GM19193 (cell line): ENCODE measurements around the gene RAB8A.

Experiments used
- POLR2A ChIP-seq: IDR thresholded peaks from 4 replicates; pipeline ENCODE4 v1.6.1; 2011; ENCODE audit not compliant: insufficient read depth, insufficient read length; ENCODE audit errors: extremely low read depth

The RAB8A gene

DNA sequence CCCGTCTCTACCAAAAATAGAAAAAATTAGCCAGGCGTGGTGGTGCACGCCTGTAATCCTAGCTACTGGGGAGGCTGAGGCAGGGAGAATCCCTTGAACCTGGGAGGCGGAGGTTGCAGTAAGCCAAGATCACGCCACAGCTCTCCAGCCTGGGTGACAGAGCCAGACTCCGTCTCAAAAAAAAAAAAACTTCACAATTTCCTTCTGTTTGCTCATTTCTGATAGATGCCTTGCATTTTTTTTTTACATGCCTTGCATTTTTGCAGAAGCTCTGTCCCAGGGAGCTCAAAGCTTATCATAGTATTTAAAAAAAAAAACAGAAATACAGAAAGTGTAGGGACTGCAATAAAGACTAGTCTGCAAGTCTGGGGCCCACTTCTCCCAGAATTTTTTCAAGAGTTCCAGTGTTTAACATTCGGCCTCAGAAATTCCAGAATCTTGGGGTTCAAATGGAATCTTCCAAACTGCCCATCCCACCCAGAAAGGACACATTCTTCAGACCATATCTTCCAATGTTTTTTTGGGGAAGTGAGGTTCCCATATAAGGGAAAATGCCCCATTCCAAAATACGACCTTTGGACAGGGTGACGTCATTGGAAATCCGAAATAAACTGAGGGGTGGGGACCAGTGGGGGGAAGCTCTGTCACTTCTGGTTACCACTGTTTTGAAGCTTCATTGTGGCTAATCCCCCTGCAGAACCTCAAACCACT lies 17.2 kb upstream of the RAB8A start:
- no peak for TF ChIP-seq POLR2A

DNA sequence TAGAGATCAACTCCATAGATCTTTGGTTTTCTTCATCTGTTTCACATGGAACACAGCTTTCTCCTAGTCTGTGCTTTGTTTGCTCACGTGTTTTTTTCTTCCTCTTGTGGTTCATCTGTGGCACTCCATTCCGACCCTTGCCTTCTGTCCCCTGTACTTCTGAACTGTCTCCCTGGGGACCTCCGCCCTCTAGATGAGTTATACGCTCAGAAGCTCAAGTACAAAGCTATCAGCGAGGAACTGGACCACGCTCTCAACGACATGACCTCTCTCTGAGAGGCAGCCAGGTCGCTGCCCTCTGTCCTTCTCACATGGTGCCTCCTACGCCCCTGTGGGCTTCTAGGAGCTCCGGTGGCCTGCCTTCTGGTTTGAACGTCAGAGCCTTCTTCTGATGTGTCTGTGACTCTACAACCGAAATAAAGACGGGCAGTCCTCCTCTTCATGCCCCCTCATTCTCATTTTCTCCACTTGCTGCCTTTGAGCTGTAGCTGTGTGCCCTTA lies 16.6 kb upstream of the RAB8A start:
- TF ChIP-seq POLR2A: peak; percentile 27

DNA sequence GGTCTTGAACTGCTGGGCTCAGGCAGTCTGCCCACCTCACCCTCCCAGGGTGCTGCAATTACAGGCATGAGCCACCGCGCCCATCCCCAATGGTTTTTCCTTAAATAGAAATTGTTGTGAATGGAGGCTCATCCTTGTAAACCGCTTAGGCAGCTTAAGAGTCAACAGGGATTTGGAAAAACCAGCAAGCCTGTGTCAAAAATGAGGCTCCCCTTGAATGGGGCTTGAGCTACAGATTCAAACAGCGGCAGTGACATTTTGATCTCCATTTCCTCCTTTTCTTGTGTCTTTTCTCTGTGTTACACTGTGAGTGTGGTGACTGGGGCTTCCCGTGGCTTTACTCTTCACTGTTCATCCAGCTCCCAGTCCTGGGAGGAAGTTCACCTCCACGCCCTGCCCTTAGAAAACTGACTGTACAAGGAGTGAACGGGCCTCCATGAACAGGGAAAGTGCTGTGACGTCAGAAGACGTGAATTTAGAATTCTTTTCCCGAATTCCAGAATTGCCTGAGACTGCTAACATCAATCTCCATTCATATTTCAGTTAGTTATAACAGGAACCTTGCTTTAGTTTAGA lies 15.3 kb upstream of the RAB8A start:
- TF ChIP-seq POLR2A: no peak

DNA sequence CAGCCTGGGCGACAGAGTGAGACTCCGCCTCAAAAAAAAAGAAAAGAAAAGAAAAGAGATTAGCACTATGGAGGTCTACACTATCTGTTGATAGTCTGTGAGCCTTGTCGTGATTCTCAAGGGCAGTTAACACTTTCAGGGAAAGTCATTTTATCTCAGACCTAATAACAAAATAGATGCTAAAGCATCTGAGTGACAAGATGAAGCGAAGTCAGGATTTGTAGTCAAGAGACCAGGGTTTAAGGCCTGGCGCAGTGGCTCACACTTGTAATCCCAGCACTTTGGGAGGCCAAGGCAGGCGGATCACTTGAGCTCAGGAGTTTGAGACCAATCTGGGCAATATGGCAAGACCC lies 13.3 kb upstream of the RAB8A start:
- no peak for TF ChIP-seq POLR2A

DNA sequence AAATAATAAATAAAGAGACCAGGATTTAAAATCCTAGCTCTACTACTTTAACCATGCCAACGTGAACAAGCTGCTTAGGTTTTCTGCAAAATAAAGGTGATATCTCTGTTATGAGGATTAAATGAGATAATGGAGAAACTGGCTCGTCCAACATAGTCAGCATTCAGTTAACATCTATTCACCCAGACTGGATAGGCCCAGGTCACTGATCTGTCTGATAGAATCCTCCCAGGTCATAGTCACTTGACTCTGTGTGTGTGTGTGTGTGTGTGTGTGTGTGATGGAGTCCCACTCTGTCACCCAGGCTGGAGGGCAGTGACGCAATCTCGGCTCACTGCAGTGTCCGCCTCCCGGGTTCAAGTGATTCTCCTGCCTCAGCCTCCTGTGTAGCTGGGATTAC lies 12.9 kb upstream of the RAB8A start:
- no peak for TF ChIP-seq POLR2A

DNA sequence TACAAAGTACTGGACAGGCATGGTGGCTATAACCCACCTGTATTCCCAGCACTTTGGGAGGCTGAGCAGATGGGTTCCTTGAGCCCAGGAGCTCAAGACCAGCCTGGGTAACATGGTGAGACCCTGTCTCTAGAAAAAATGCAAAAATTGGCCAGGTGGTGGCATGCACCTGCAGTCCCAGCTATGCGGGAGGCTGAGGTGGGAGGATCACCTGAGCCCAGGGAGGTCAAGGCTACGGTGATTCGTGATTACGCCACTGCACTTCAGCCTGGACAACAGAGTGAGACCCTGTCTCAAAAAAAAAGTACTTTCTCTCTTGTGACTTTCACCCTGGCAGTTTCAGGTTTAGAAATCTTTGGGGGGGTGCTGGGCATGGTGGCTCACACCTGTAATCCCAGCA lies 11.2 kb upstream of the RAB8A start:
- TF ChIP-seq POLR2A: no peak

DNA sequence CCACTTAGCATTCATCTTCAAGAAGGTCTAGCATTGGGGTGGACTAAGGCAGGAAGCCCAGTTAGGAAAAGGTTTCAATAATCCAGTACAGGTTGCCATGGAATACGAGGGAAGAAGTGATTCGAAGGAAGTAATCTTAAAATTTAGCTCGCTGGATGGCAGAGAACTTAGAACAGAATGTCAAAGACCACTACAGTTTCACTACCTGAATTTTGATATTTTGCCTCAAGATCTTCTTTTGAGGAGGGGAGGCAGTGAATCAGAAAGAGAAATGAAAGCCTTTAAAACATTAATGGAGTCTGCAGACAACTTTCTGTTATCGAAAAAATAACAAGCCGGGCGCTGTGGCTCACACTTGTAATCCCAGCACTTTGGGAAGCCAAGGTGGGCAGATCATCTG lies 7.0 kb upstream of the RAB8A start:
- TF ChIP-seq POLR2A: no peak

DNA sequence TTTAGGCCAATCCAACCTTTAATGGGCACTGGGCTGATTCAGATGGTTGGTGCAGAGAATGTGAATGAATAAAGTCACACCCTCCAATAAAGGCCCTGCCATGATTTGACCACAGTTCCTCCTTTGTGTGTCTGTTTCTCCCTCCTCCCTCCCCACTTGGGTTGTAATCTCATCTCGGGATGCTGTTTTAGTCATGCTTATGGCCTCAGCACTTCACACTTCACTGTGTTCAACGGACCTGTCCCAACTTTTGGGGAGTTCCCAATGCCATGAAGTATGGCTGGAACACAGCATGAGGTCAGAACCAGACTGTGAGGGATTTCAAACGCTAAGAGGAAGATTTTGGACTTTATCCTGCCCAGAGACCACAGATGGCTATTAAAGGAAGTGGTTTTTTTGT lies 5.6 kb upstream of the RAB8A start:
- no peak for TF ChIP-seq POLR2A

DNA sequence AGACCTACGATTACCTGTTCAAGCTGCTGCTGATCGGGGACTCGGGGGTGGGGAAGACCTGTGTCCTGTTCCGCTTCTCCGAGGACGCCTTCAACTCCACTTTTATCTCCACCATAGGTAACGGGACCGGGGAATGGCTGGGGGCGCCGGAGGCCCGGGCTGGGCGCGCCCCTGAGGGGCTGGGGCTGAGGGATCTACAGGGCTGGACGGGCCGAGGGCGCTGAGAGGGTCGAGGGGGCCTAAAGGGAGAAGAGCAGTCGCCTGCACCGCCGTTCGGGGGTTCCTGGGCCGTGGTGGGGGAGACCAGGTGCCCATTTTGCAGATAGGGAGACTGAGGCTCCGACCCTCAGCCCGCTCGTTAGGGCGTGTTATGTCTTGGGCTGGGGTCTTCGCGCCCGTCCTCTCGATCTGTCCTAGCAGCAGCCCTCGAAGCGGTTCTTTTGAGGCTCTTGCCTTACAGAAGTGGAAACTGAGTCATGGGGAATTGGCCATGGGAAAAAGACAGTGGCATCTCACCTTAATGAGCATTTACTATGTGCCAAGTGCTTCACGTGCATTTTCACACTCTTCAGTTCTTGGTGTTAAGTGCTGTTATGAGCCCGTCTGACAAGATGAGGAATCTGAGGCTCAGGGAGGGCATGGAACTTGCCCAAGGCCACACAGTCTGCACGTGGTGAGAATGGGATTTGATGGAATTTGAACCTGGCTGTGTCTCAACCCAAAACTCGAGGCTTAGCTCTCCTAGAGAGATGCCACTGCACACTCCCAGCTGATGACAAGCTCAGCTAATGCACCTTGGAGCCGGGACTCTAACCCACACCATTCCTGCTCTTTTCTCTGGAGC lies 442 bp downstream of the RAB8A start:
- peak; percentile 78 for TF ChIP-seq POLR2A

DNA sequence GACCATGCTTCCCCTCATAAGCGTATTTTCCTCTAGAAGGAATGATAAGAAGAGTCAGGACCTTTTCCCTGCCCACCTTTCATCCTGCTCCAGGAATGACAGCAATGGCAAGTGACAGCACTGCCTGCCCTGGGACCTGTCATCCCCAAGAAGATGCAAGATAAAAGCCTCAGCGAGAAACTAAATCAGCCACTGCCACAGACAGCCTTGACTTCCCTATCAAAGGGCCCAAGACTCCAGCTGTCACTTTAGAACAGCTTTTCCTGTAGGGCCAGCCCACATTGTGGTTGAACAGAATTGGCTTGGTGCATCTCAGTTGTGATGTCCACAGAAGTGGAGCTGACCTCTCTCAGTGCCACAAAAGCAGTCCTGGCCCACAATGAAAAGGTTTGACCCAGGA lies 1.1 kb downstream of the RAB8A start:
- no peak for TF ChIP-seq POLR2A

DNA sequence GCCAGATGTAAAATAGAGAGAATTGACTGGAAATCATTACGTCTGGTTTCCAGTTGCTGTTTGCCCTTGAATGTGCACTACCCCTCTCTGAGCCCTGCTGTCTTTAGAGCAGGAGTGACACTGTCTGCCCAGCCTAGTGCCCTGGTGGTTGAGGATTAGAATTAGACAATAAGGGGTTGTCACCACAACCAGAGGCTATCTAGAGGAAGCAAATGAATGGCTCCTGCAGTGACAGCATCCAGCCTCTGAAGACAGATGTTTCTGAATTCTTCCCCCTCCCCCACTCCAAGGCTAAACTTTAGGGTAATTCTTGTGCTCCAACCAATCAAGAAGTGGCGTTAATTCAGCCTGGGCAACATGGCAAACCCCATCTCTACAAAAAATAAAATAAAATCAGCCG lies 2.0 kb downstream of the RAB8A start:
- no peak for TF ChIP-seq POLR2A

DNA sequence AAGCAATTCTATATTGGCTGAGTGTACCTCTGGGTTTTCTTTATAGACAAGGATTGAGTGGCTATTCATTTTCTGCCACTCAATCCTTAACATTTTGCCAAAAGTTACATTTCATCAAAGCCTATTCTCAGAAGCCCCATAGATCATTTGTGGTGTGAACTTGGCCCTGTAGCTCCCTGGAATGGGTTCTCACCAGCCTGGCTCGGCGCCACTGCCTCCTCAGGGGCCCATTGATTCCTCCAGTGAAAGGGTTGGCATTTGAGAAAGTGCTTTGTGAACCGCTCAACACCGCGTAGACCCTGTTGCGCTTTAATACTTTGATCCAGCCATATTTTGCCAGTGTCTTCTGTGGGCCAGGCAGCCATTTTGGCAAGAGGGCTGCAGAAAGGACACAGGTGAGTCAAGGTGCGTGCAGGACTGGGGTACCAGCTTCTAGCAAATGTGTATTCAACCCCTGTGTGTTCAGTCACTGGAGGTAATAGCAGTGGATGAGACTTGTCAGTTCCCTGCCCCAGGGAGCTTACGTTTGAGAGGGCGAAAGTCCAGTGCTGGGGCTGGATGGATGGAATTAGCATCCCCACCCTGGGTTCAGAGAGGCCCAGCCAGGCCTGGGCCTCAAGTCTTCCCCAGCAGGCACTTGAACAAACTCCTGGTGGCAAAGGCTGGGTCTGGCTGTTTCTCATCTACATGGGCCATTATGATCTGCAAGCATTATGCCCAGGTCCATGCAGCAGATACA lies 3.8 kb downstream of the RAB8A start:
- no peak for TF ChIP-seq POLR2A

DNA sequence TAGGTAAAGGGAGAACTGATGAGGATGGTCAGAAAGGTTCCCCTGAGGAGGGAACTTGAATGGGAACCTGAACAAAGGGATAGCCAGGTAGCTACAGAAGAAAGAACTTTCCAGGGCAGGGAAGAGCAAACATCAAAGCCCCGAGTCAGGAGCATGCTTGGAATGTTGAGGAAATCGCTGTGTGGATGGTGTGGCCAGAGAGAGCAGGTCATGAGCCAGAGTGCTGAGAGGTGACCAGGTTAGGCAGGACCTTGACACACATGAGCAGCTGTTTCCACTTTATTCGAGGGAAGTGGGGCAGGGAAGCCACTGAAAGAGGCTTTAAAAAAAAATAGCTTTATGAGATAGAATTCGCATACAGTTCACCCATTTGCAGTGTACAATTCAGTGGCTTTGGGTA lies 4.4 kb downstream of the RAB8A start:
- TF ChIP-seq POLR2A: no peak

DNA sequence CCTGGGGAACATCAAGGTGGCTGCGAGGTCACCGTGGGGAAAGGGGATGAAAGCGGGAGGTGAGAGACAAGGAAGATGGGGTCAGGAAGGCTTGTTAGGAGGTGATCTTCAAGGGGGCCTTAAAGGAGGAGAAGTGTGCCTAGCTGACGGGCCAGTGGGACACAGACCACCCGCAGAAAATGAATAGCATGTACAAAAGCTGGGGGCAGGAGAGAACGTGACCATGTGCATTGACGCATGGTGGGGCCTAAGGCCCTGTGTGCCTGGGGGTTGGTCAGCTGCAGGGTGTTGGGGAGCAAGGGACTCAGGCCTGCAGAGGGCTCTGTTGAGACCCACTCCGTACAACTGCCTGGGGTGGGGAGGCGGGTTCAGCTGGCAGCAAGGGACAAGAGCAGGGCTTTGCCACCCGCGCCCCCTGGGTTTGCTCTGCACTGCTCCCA lies 5.9 kb downstream of the RAB8A start:
- no peak for TF ChIP-seq POLR2A

DNA sequence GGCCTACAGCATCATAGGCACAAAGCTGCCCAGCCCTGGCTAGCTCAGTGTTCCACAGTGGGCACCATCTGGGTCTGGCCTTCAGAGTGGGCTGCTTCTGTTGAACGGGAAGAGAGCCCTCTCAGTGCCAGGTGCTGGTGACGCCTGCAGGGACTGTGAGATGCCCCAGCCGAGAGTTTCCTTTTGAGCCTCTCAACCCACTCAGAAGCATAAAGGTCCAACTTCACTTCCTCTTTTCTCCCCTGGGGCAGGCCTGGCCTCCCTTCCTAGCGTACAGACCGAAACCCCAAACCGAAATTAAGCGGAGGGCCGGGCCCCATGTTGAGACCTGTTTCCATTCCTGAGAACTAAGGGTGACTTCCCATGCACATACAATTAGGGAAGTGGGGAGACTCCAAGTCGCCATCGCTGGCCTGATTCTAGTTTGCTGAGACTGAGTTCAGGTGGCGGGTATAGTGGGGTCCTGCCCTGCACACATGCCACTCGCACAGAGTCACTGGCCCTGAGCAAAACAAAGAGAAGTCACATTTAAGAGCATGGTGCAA lies 6.9 kb downstream of the RAB8A start:
- TF ChIP-seq POLR2A: peak; percentile 66
